HepG2 (cell line): ENCODE results near the gene CCSER1. TPM values are rescaled to one million over a fixed set of nuclear protein-coding genes. Genes with fewer than 3 reads are reported as not detected.

Experiments used
- ATAC-seq: fragments of 200-7000 bp; cut with Tn5 transposase; 3 replicates; pipeline ENCODE4 v1.9.1; 2020; ENCODE audit warnings: mild to moderate bottlenecking, moderate library complexity
- BruUV-seq: library from RNA; stranded (reverse); fragments of 400-500 nt; replicated peaks from 2 replicates; lab custom pipeline; 2021; lab: Mats Ljungman, UMichigan
- CTCF ChIA-PET: fragments of 300-600 bp; formaldehyde crosslinking; extraction: SDS; loops from one replicate; lab custom pipeline; 2021; ENCODE audit warnings: low total read pairs, inconsistent platforms, low intra/inter-chr PET ratio; lab: Yijun Ruan, JAX
- POLR2A ChIA-PET: fragments of 350-600 bp; sonication (Branson Sonifier 250); formaldehyde crosslinking; loops from one replicate; lab custom pipeline; 2020; ENCODE audit warnings: antibody characterized with exemption, inconsistent platforms; lab: Yijun Ruan, JAX
- DNase-seq: peaks from one replicate; pipeline ENCODE4 v3.0.0-alpha.2; 2015; ENCODE audit warnings: low spot score
- FAIRE-seq: peaks from 3 replicates; lab custom pipeline; 2011; peaks lifted over from hg19 to GRCh38; lab: Jason Lieb, UNC
- H2AFZ ChIP-seq: one replicate; pipeline ENCODE4 v1.6.1; 2011; ENCODE audit warnings: low read length, inconsistent platforms
- H3K27ac ChIP-seq: fragments of 300-600 bp; 3 replicates; pipeline ENCODE4 v1.8.0; 2011; ENCODE audit warnings: mixed run types, mild to moderate bottlenecking, mixed read lengths, low read length, inconsistent platforms; ENCODE audit not compliant: insufficient read depth; ENCODE audit errors: extremely low read length
- H3K27me3 ChIP-seq, 2 experiments: fragments of 200-600 bp in 1 of 2; 2 replicates in 1 of 2; 3 replicates in 1 of 2; pipeline versions ENCODE4 v1.6.0 to v1.8.0; 2011; ENCODE audit warnings: low read length in 2 of 2, mild to moderate bottlenecking in 2 of 2, moderate library complexity in 2 of 2, inconsistent platforms in 1 of 2; ENCODE audit not compliant: insufficient read depth in 2 of 2, control insufficient read depth in 1 of 2
- H3K36me3 ChIP-seq, 2 experiments: fragments of 200-600 bp in 1 of 2; replicated peaks in 1 of 2; 2 replicates in 1 of 2; 3 replicates in 1 of 2; pipeline versions ENCODE4 v1.5.1 to v1.8.0; 2011; ENCODE audit warnings: low read length in 2 of 2, inconsistent platforms in 1 of 2; ENCODE audit not compliant: insufficient read depth in 2 of 2, control insufficient read depth in 1 of 2
- H3K4me1 ChIP-seq: 2 replicates; pipeline ENCODE4 v1.5.1; 2012; ENCODE audit warnings: low read length, inconsistent platforms; ENCODE audit not compliant: insufficient read depth
- H3K4me2 ChIP-seq: 2 replicates; pipeline ENCODE4 v1.6.0; 2011; ENCODE audit warnings: low read depth, low read length, inconsistent platforms
- H3K4me3 ChIP-seq, 3 experiments: fragments of 200-600 bp in 1 of 3; sonication (generic), shearing (Covaris generic) in 1 of 3; replicated peaks in 1 of 3; 2 replicates each; pipeline ENCODE4 v1.5.1; 2011 to 2016; ENCODE audit warnings: low read length in 3 of 3, inconsistent platforms in 2 of 3, low read depth in 2 of 3, mild to moderate bottlenecking in 2 of 3, control low read depth in 1 of 3, mixed read lengths in 1 of 3; ENCODE audit not compliant: insufficient read depth in 1 of 3
- H3K79me2 ChIP-seq: one replicate; pipeline ENCODE4 v1.6.1; 2011; ENCODE audit warnings: low read length, inconsistent platforms; ENCODE audit not compliant: insufficient read depth
- H3K9ac ChIP-seq: 2 replicates; pipeline ENCODE4 v1.6.0; 2011; ENCODE audit warnings: mild to moderate bottlenecking, low read depth, low read length, inconsistent platforms; ENCODE audit not compliant: insufficient read depth
- H3K9me3 ChIP-seq: 2 replicates; pipeline ENCODE4 v1.5.1; 2012; ENCODE audit warnings: mild to moderate bottlenecking, low read length
- H4K20me1 ChIP-seq: 2 replicates; pipeline ENCODE4 v1.6.0; 2011; ENCODE audit warnings: inconsistent platforms, mild to moderate bottlenecking, low read length, moderate library complexity; ENCODE audit not compliant: insufficient read depth
- ARNT ChIP-seq: fragments of 450-650 bp; IDR thresholded peaks from 2 replicates; pipeline ENCODE4 v1.6.1; 2017
- ATF6 ChIP-seq: sonication (generic); formaldehyde crosslinking; conservative IDR thresholded peaks from 2 replicates; pipeline ENCODE4 v1.4.0; 2020; ENCODE audit warnings: missing genetic modification reagents
- BHLHE40 ChIP-seq: IDR thresholded peaks from 2 replicates; pipeline ENCODE4 v1.6.1; 2011; ENCODE audit warnings: low read length, improper control_type of control experiment
- KDM5A ChIP-seq: fragments of 200-600 bp; sonication (generic); IDR thresholded peaks from 2 replicates; pipeline ENCODE4 v1.7.0; 2018; ENCODE audit warnings: antibody characterized with exemption, mild to moderate bottlenecking, low read length, borderline replicate concordance
- KDM5B ChIP-seq: sonication (generic); formaldehyde crosslinking; IDR thresholded peaks from 2 replicates; pipeline ENCODE4 v1.4.0; 2020; ENCODE audit warnings: missing genetic modification reagents, mild to moderate bottlenecking, borderline replicate concordance
- MAFF ChIP-seq: IDR thresholded peaks from 2 replicates; pipeline ENCODE4 v1.6.1; 2011; ENCODE audit warnings: low read depth, low read length, improper control_type of control experiment
- MTA3 ChIP-seq: sonication (generic); formaldehyde crosslinking; IDR thresholded peaks from 2 replicates; pipeline ENCODE4 v1.4.0; 2020; ENCODE audit warnings: missing genetic modification reagents
- MXD4 ChIP-seq: IDR thresholded peaks from 2 replicates; pipeline ENCODE4 v1.6.1; 2016; ENCODE audit warnings: mild to moderate bottlenecking, missing biosample characterization, missing genetic modification reagents
- SAFB2 ChIP-seq: sonication (generic); formaldehyde crosslinking; IDR thresholded peaks from 2 replicates; pipeline ENCODE4 v1.5.1; 2020; ENCODE audit warnings: missing genetic modification reagents, low read depth, mild to moderate bottlenecking, borderline replicate concordance
- TBL1XR1 ChIP-seq: fragments of 150-350 bp; IDR thresholded peaks from 2 replicates; pipeline ENCODE4 v1.6.1; 2014; ENCODE audit warnings: borderline replicate concordance, low read length; ENCODE audit not compliant: partially characterized antibody
- TEAD2 ChIP-seq: sonication (generic); formaldehyde crosslinking; IDR thresholded peaks from 2 replicates; pipeline ENCODE4 v1.9.0; 2021; ENCODE audit warnings: missing genetic modification reagents
- ZNF251 ChIP-seq: sonication (generic); formaldehyde crosslinking; IDR thresholded peaks from 2 replicates; pipeline ENCODE4 v1.9.0; 2021; ENCODE audit warnings: mild to moderate bottlenecking, missing genetic modification reagents
- ZNF660 ChIP-seq: sonication (generic); formaldehyde crosslinking; IDR thresholded peaks from 2 replicates; pipeline ENCODE4 v1.5.1; 2020; ENCODE audit warnings: mild to moderate bottlenecking, low read depth, missing genetic modification reagents, borderline replicate concordance
- ZNF800 ChIP-seq: sonication (generic); formaldehyde crosslinking; IDR thresholded peaks from 2 replicates; pipeline ENCODE4 v1.4.0; 2020; ENCODE audit warnings: missing genetic modification reagents
- WGBS: methylation state at CpG from one replicate; pipeline ENCODE4 v1.1.6; 2017; ENCODE audit warnings: low lambda C conversion rate; 5-methylcytosine and 5-hydroxymethylcytosine counted together
- in situ Hi-C: cut with HindIII; loops from 2 replicates; pipeline ENCODE4 v1.10.0; 2017; ENCODE audit warnings: low pct_unique_long_range_greater_than_20kb; ENCODE audit not compliant: extremely low pct_ligation_motif_present
- intact Hi-C: fragments of 100-400 bp; cut with micrococcal nuclease; formaldehyde crosslinking; loops from one replicate; pipeline ENCODE4 v1.10.0; 2022; ENCODE audit not compliant: unreplicated experiment
- polyA plus RNA-seq, 8 experiments: library from polyadenylated mRNA; depleted of rRNA in 3 of 8; stranded (reverse) in 7 of 8; unstranded in 1 of 8; fragments of >200 nt; fragmentation: Illumina TruSeq in 4 of 8; extraction: Trizol in 4 of 8; gene quantifications; 2 replicates each; pipeline versions ENCODE4 v1.2.1 to v1.2.3, GENCODE V29; 2011 to 2016; ENCODE audit warnings: low read depth in 4 of 8, missing spikeins in 1 of 8, mixed read lengths in 1 of 8; ENCODE audit not compliant: insufficient read depth in 1 of 8
- total RNA-seq, 5 experiments: library from RNA; depleted of rRNA; stranded (reverse); fragments of >200 nt; fragmentation: Illumina TruSeq; extraction: Trizol; gene quantifications; 2 replicates each; pipeline ENCODE4 v1.2.3, GENCODE V29; 2016; ENCODE audit warnings: low read depth in 1 of 5
- TF ChIP-seq, protein P1 (sequence below): sonication (generic); formaldehyde crosslinking; IDR thresholded peaks from 2 replicates; pipeline ENCODE4 v1.4.0; 2020; ENCODE audit warnings: missing genetic modification reagents

CCSER1 gene
- total and polyA plus RNA-seq, 2 of the 13 experiments (the other 11 are each of a cell fraction or from before 2014, with no cell fraction given) = not detected

DNA sequence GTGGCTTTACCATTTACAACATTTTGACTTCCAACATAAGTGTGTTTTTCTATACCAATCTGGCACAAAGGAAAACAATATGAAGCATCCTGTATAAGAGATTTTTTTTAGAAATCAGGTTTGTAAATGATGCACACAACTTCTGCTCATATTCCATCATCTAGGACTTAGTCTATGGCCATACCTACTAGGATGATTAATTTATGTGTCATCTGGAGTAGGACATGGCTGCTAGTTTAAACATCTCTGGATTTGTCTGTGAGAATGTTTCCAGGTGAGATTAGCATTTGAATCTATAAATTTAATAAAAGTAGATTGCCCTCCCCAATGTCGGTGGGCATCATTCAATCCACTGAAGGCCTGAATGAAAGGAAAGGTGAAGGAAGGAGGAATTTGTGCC lies 1493.8 kb downstream of the CCSER1 start (continued):
- TF ChIP-seq MXD4 = no peak
- no peak for TF ChIP-seq ZNF660 (CRISPR knock-in tag)
- no peak for TF ChIP-seq KDM5B
- TF ChIP-seq, protein P1, sequence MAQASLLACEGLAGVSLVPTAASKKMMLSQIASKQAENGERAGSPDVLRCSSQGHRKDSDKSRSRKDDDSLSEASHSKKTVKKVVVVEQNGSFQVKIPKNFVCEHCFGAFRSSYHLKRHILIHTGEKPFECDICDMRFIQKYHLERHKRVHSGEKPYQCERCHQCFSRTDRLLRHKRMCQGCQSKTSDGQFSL (CRISPR knock-in tag) = no peak
- no peak for TF ChIP-seq TBL1XR1
- no peak for TF ChIP-seq ZNF800 (CRISPR knock-in tag)
- TF ChIP-seq KDM5A = no peak
- TF ChIP-seq ZNF251 (CRISPR knock-in tag) = no peak
- TF ChIP-seq, all 625 proteins: peak for 0

DNA sequence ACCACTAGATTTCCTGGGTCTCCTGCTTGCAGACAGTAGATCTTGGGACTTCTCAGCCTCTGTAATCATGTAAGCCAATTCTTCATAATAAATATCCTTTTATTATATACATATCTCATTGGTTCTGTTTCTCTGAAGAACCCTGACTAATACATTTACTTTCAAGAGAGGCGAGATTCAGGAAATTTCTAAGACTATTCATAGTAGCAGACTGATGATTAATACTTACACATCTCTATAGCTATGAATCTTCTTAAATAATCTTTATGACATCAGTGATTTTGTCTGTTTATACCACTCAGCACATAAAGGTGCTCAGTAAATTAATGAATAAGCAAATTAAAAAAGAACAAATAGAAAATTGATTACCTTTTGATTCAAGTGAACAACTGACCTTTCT lies 1494.3 kb downstream of the CCSER1 start:
- no peak overlapping the region for H3K9ac ChIP-seq
- TF ChIP-seq TEAD2 (CRISPR knock-in tag) (no peak), ATF6 (no peak), SAFB2 (CRISPR knock-in tag) (no peak), MTA3 (CRISPR knock-in tag) (no peak), ARNT (no peak), MAFF (0 out of 2 replicates have a peak, but pooled peaks have one; percentile 5), BHLHE40 (no peak)
- TF ChIP-seq, all 625 proteins: peak for 1
- ChIA-PET POLR2A (no interaction called here), CTCF (no interaction called here)
- H3K4me1 ChIP-seq = no peaks in the 10 kb centered on the region
- no peak overlapping the region for H2AFZ ChIP-seq
- H3K27me3 ChIP-seq = no peaks in the 10 kb centered on the region
- no peak overlapping the region for H3K27ac ChIP-seq
- no peaks in the 10 kb centered on the region for H3K9me3 ChIP-seq
- no peak overlapping the region for H3K4me2 ChIP-seq
- no peak overlapping the region for H3K4me3 ChIP-seq
- intact Hi-C loops = no loop called here
- no peaks in the 10 kb centered on the region for H3K79me2 ChIP-seq
- H4K20me1 ChIP-seq = no peaks in the 10 kb centered on the region
- DNase-seq = no peak
- BruUV-seq = no TSS peak
- ATAC-seq = no peak
- in situ Hi-C loops = no loop called here
- FAIRE-seq = no peak
- 0% methylated on average over 1 of the region's 1 CpG for WGBS
- no peaks in the 10 kb centered on the region for H3K36me3 ChIP-seq
